ENCODE data around the gene GPR162.

GPR162 gene

GRCh38 chr12:6820166-6820565 lies 1.5 kb upstream of the GPR162 start:
- DNase-seq (ENCODE audit: low read depth) = no peak
- H3K4me3 ChIP-seq (replicated peaks; ENCODE audit: low read depth, low read length) = no peak overlapping the region

GRCh38 chr12:6822426-6823135 lies 960 bp downstream of the GPR162 start:
- DNase-seq (ENCODE audit: low read depth) = no peak
- peak overlapping the region; percentile 51 for H3K4me3 ChIP-seq (replicated peaks; ENCODE audit: low read depth, low read length)
- no peak for TF ChIP-seq CTCF (IDR thresholded peaks at IDR 0.05; ENCODE audit: low read length, missing control alignments)

More at GRCh38 chr12:6820166-6820565, 1.5 kb upstream of the GPR162 start:
- TF ChIP-seq CTCF (IDR thresholded peaks at IDR 0.05; ENCODE audit: low read length, missing control alignments) = no peak

- no peak overlapping the region for H3K4me3 ChIP-seq (replicated peaks; ENCODE audit: low read depth, low read length)
- TF ChIP-seq CTCF (IDR thresholded peaks at IDR 0.05; ENCODE audit: low read length, missing control alignments) = no peak
- DNase-seq (ENCODE audit: low read depth) = no peak
These were observed 1.8 kb downstream of the GPR162 start for GRCh38 chr12:6823182-6824084.

- no peak overlapping the region for H3K4me3 ChIP-seq (replicated peaks; ENCODE audit: low read depth, low read length)
- no peak for DNase-seq (ENCODE audit: low read depth)
- TF ChIP-seq CTCF (IDR thresholded peaks at IDR 0.05; ENCODE audit: low read length, missing control alignments) = no peak
These were observed 2.6 kb downstream of the GPR162 start for GRCh38 chr12:6824085-6824775.

GRCh38 chr12:6824901-6825381 lies 3.3 kb downstream of the GPR162 start:
- peak; percentile 44 for DNase-seq (ENCODE audit: low read depth)
- H3K4me3 ChIP-seq (replicated peaks; ENCODE audit: low read depth, low read length) = peak overlapping the region; percentile 31
- TF ChIP-seq CTCF (IDR thresholded peaks at IDR 0.05; ENCODE audit: low read length, missing control alignments) = no peak

GRCh38 chr12:6825398-6826124 lies 3.9 kb downstream of the GPR162 start:
- peak; percentile 88 for DNase-seq (ENCODE audit: low read depth)
- TF ChIP-seq CTCF (IDR thresholded peaks at IDR 0.05; ENCODE audit: low read length, missing control alignments) = peak; percentile 93
- H3K4me3 ChIP-seq (replicated peaks; ENCODE audit: low read depth, low read length) = peak overlapping the region; percentile 31
